ENCODE measurements around the gene CPEB4. TPM values are rescaled to one million over a fixed set of nuclear protein-coding genes. Genes with fewer than 3 reads are reported as not detected.

CPEB4 gene
- total RNA-seq, 4 donors from 2014 or later = 33.2 to 51.6 (median 44.8) TPM

DNA sequence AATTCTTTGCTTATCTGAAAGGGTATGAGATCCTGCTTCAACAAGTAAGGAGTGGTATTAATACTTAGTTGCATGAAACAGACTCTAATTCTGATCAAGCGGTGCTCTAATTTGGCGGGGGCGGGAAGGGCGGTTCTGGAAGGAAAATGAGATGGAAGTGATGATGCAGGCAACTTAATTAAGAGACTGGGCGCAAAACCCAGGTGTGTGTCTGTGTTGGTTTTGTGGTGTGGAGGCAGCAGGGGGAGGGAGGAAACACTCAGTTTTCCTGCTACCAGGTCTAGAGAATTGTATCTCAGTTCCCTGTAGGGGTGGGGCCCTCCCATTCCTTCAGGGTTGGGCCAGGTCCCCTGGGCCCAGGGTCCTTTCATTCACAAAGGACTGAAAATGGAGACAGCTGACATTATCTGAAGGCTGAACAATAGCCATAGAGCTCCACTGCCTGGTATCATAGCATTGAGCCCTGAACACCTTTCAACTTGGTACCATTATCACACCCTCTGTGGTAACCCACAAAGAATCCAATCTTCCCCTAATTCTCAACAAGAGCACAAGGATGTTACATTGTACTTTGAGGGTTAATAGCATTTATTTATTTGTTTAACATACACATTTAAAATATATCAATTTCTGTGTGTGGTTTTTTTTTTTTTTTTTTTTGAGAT is 83.7 kb downstream of the CPEB4 start:
- Histone ChIP-seq H3K36me3 (no peaks in the 10 kb centered on the region), H3K27me3 (peaks cover 0 to 14% (median 0%) of the 10 kb centered on the region in 4 donors), H3K4me3 (no peak overlapping the region), H3K4me1 (peaks cover 3 to 15% (median 9%) of the 10 kb centered on the region in 3 donors), H3K27ac (no peak overlapping the region), H3K9me3 (no peaks in the 10 kb centered on the region)
- 85 to 86% methylated on average over 5 of the region's 5 CpGs for WGBS, 2 donors
- no peak for DNase-seq
- intact Hi-C loops (cut with DNase I) = loop anchor here (2.0 kb wide), 1 partner anchor 353 kb away; no protein-coding TSS in a partner anchor
- TF ChIP-seq, protein P1, sequence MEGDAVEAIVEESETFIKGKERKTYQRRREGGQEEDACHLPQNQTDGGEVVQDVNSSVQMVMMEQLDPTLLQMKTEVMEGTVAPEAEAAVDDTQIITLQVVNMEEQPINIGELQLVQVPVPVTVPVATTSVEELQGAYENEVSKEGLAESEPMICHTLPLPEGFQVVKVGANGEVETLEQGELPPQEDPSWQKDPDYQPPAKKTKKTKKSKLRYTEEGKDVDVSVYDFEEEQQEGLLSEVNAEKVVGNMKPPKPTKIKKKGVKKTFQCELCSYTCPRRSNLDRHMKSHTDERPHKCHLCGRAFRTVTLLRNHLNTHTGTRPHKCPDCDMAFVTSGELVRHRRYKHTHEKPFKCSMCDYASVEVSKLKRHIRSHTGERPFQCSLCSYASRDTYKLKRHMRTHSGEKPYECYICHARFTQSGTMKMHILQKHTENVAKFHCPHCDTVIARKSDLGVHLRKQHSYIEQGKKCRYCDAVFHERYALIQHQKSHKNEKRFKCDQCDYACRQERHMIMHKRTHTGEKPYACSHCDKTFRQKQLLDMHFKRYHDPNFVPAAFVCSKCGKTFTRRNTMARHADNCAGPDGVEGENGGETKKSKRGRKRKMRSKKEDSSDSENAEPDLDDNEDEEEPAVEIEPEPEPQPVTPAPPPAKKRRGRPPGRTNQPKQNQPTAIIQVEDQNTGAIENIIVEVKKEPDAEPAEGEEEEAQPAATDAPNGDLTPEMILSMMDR (IDR thresholded peaks at IDR 0.05) = no peak
- TF ChIP-seq POLR2A (IDR thresholded peaks at IDR 0.05) = no peak

DNA sequence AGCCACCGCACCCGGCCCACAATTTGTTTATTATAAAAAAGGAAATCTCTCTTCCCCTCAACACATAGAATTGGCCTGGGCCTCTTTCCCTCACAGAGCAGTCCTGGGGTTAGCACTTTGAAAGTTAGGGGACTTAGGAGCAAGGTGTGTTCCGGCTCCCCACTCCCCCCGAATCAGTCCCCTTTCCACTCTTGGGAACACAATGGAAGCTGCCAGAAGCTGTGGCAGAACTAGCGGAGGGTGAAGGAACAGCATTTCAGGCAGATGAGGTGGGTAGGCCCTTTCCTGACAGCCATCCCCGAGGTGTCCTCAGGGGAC is 84.4 kb downstream of the CPEB4 start:
- DNase-seq = no peak
- H3K27ac ChIP-seq = no peak overlapping the region
- peaks cover 3 to 15% (median 9%) of the 10 kb centered on the region in 3 donors for H3K4me1 ChIP-seq
- H3K4me3 ChIP-seq = peak overlapping the region; percentile 23 to 68 (median 41)
- H3K9me3 ChIP-seq = no peaks in the 10 kb centered on the region
- TF ChIP-seq, protein P1 (IDR thresholded peaks at IDR 0.05) = no peak
- TF ChIP-seq POLR2A (IDR thresholded peaks at IDR 0.05) = no peak
- H3K36me3 ChIP-seq = no peaks in the 10 kb centered on the region
- H3K27me3 ChIP-seq = peaks cover 0 to 14% (median 0%) of the 10 kb centered on the region in 4 donors
- 47 to 92% methylated on average over 4 to 5 of the region's 6 CpGs for WGBS, 2 donors
- intact Hi-C loops (cut with DNase I) = no loop called here

DNA sequence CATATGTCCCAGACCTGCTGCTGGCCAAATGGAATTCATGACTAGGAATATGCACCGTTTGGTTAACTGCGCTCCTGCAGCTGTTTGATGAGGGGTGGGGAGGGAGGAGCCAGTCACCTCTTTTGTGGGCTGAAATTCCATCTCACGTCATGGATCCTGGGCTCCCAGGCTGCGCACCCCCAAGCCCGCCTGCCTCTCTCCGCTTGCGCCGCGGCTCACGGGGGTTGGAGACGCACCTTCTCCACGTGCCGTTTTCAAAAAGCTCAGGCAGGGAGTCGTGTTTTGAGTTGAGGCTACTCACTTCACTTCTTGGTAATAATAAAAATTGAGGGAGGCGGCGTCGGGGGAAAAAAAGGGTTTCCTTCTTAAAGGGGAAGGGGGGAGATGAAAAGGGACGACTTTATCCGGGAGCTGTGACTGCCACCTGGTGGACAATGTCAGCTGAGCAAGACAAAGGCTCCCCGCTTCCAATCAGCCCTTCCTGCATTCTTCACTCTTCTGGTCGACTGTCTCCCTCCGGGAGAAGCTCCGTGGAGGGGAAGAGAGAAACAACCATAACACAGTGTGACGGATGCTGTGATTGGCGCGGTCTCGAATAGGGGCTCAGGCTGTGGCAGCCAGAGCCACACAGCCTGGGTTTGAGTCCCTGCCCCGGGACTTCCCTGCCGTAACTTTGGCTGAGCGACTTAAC is 84.9 kb downstream of the CPEB4 start:
- peaks cover 0 to 14% (median 0%) of the 10 kb centered on the region in 4 donors for H3K27me3 ChIP-seq
- H3K9me3 ChIP-seq = no peaks in the 10 kb centered on the region
- intact Hi-C loops (cut with DNase I) = no loop called here
- peaks cover 3 to 15% (median 9%) of the 10 kb centered on the region in 3 donors for H3K4me1 ChIP-seq
- no peaks in the 10 kb centered on the region for H3K36me3 ChIP-seq
- peak; percentile 18 for DNase-seq
- peak overlapping the region; percentile 23 to 68 (median 41) for H3K4me3 ChIP-seq
- peak overlapping the region in 1 of 4 donors; percentile 47 for H3K27ac ChIP-seq
- WGBS, 2 donors = 2% methylated on average over 16 of the region's 30 CpGs
- TF ChIP-seq, protein P1 (IDR thresholded peaks at IDR 0.05) = peak; percentile 85 to 92 (median 88)
- no peak for TF ChIP-seq POLR2A (IDR thresholded peaks at IDR 0.05)

DNA sequence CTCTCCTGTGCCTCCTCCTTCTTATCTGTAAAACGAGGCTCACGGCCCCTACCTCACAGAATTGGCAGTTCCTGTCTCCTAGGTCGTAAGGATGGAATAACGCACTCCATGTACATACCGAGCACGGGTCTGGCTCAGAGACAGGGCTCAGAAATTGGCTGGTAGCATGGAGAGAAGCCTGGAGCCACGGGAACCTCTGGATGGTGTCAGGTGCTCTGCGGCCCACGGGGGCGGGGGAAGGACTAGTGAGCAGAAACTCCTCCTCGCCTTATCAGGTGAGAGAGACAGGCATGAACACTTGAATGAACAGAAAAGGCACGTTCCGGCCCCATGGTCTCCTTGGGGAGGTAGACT is 85.4 kb downstream of the CPEB4 start:
- 5 to 14% methylated on average over 6 to 12 of the region's 13 CpGs for WGBS, 2 donors
- no peak for TF ChIP-seq POLR2A (IDR thresholded peaks at IDR 0.05)
- TF ChIP-seq, protein P1 (IDR thresholded peaks at IDR 0.05) = no peak
- no peak for DNase-seq
- peaks cover 3 to 15% (median 9%) of the 10 kb centered on the region in 3 donors for H3K4me1 ChIP-seq
- H3K9me3 ChIP-seq = no peaks in the 10 kb centered on the region
- H3K4me3 ChIP-seq = peak overlapping the region; percentile 23 to 68 (median 41)
- intact Hi-C loops (cut with DNase I) = no loop called here
- no peaks in the 10 kb centered on the region for H3K36me3 ChIP-seq
- H3K27me3 ChIP-seq = peaks cover 0 to 14% (median 0%) of the 10 kb centered on the region in 4 donors
- H3K27ac ChIP-seq = peak overlapping the region in 1 of 4 donors; percentile 47

DNA sequence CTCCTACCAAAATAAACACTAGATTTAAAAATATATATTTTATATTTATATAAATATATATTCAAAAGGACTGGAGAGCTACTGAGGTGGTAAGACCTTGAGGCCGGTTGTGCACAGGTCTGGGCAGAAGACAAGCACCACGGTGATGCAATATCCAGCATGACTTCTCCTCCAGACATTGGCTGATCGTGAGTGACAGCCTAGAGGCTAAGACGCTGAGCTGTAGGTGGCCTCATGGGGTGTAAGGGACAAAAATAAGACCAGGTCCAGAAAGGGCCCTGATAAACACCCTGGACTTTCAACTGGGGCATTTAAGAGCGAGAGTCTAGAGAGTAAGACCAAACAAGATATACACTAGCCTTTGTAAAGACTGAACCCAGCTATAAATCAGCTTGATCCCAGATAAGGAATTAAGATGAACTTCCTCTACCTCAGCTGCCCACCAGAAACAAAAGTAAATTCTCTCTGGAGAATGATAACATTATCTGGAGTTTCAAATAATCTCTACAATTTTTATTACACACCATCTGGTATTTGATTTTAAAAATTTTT is 86.6 kb downstream of the CPEB4 start:
- WGBS, 2 donors = 51 to 56% methylated on average over 5 of the region's 5 CpGs
- DNase-seq = no peak

More for the DNA sequence above, 86.6 kb downstream of the CPEB4 start:
- no peak for TF ChIP-seq POLR2A (IDR thresholded peaks at IDR 0.05)
- TF ChIP-seq, protein P1 (IDR thresholded peaks at IDR 0.05) = no peak
- Histone ChIP-seq H3K4me3 (no peak overlapping the region), H3K36me3 (no peaks in the 10 kb centered on the region), H3K4me1 (peaks cover 3 to 15% (median 9%) of the 10 kb centered on the region in 3 donors), H3K9me3 (no peaks in the 10 kb centered on the region), H3K27me3 (peaks cover 0 to 14% (median 0%) of the 10 kb centered on the region in 4 donors), H3K27ac (no peak overlapping the region)
- intact Hi-C loops (cut with DNase I) = no loop called here

Data from esophagus squamous epithelium (tissue), 5 donors.